IMR-90 (cell line): ENCODE measurements around the gene ARHGAP15. TPM values are rescaled to one million over a fixed set of nuclear protein-coding genes. Genes with fewer than 3 reads are reported as not detected.

Source experiments
- ATAC-seq: fragments of 200-7000 bp; cut with Tn5 transposase; 2 replicates; pipeline ENCODE4 v1.9.1; 2020; ENCODE audit warnings: low read depth, mild to moderate bottlenecking, moderate library complexity
- BruUV-seq: library from RNA; stranded (reverse); fragments of 400-500 nt; replicated peaks from 2 replicates; lab custom pipeline; 2021; lab: Mats Ljungman, UMichigan
- CTCF ChIA-PET: fragments of 300-600 bp; formaldehyde crosslinking; extraction: SDS; loops from one replicate; lab custom pipeline; 2021; ENCODE audit warnings: antibody characterized with exemption; lab: Yijun Ruan, JAX
- POLR2A ChIA-PET: fragments of 300-600 bp; sonication (Branson Sonifier 250); formaldehyde crosslinking; loops from one replicate; lab custom pipeline; 2022; ENCODE audit warnings: antibody characterized with exemption; ENCODE audit not compliant: unreplicated experiment; lab: Charles Lee
- DNase-seq: peaks from one replicate; pipeline ENCODE4 v3.0.0; 2013
- H2AFZ ChIP-seq: replicated peaks from 2 replicates; pipeline ENCODE3; 2013; ENCODE audit warnings: low read length, mild to moderate bottlenecking; ENCODE audit not compliant: poor library complexity
- H2AK5ac ChIP-seq: 2 replicates; pipeline ENCODE4 v1.6.1; 2013; ENCODE audit warnings: low read depth, low read length, inconsistent platforms
- H2AK9ac ChIP-seq: replicated peaks from 2 replicates; pipeline ENCODE3; 2013; ENCODE audit warnings: mild to moderate bottlenecking, low read depth, low read length, moderate library complexity; ENCODE audit not compliant: poor library complexity
- H2BK120ac ChIP-seq: 2 replicates; pipeline ENCODE4 v1.6.1; 2013; ENCODE audit warnings: low read depth, low read length, inconsistent platforms
- H2BK15ac ChIP-seq: 3 replicates; pipeline ENCODE4 v1.6.1; 2013; ENCODE audit warnings: low read depth, low read length, inconsistent platforms
- H2BK20ac ChIP-seq: 2 replicates; pipeline ENCODE4 v1.6.1; 2013; ENCODE audit warnings: low read depth, mild to moderate bottlenecking, inconsistent platforms, low read length, moderate library complexity
- H2BK5ac ChIP-seq: 2 replicates; pipeline ENCODE4 v1.6.1; 2013; ENCODE audit warnings: mild to moderate bottlenecking, low read depth, low read length, inconsistent platforms; ENCODE audit not compliant: poor library complexity, severe bottlenecking
- H3K14ac ChIP-seq: replicated peaks from 2 replicates; pipeline ENCODE4 v1.6.1; 2013; ENCODE audit warnings: low read depth, low read length, inconsistent platforms
- H3K18ac ChIP-seq: 2 replicates; pipeline ENCODE4 v1.6.1; 2013; ENCODE audit warnings: low read depth, low read length, control low read depth
- H3K23ac ChIP-seq: 2 replicates; pipeline ENCODE4 v1.6.1; 2013; ENCODE audit warnings: low read depth, low read length, inconsistent platforms
- H3K27ac ChIP-seq: 2 replicates; pipeline ENCODE4 v1.5.1; 2013; ENCODE audit warnings: mild to moderate bottlenecking, control low read depth, low read length; ENCODE audit not compliant: insufficient read depth
- H3K27me3 ChIP-seq: 2 replicates; pipeline ENCODE4 v1.6.1; 2013; ENCODE audit warnings: low read length; ENCODE audit not compliant: control insufficient read depth, insufficient read depth
- H3K36me3 ChIP-seq: 2 replicates; pipeline ENCODE4 v1.6.1; 2013; ENCODE audit warnings: low read length, mixed read lengths; ENCODE audit not compliant: control insufficient read depth, insufficient read depth
- H3K4ac ChIP-seq: 2 replicates; pipeline ENCODE4 v1.6.1; 2013; ENCODE audit warnings: low read depth, low read length, inconsistent platforms
- H3K4me1 ChIP-seq: 2 replicates; pipeline ENCODE4 v1.6.1; 2013; ENCODE audit warnings: low read length, mixed read lengths; ENCODE audit not compliant: control insufficient read depth, insufficient read depth
- H3K4me2 ChIP-seq: 2 replicates; pipeline ENCODE4 v1.6.1; 2013; ENCODE audit warnings: low read depth, mild to moderate bottlenecking, control low read depth, low read length, moderate library complexity
- H3K4me3 ChIP-seq: 2 replicates; pipeline ENCODE4 v1.5.1; 2013; ENCODE audit warnings: low read depth, mild to moderate bottlenecking, control low read depth, low read length, moderate library complexity; ENCODE audit not compliant: insufficient read depth
- H3K56ac ChIP-seq: 2 replicates; pipeline ENCODE4 v1.6.1; 2013; ENCODE audit warnings: low read length, inconsistent platforms; ENCODE audit not compliant: insufficient read depth; ENCODE audit errors: extremely low read depth
- H3K79me1 ChIP-seq, 2 experiments: 2 replicates each; pipeline ENCODE4 v1.6.1; 2013; ENCODE audit warnings: low read length in 2 of 2, inconsistent platforms in 1 of 2, low read depth in 1 of 2
- H3K9ac ChIP-seq: 2 replicates; pipeline ENCODE4 v1.6.1; 2013; ENCODE audit warnings: low read depth, low read length, control low read depth
- H3K9me1 ChIP-seq: 2 replicates; pipeline ENCODE4 v1.6.1; 2013; ENCODE audit warnings: low read length, inconsistent platforms; ENCODE audit not compliant: insufficient read depth
- H3K9me3 ChIP-seq: 2 replicates; pipeline ENCODE4 v1.6.1; 2013; ENCODE audit warnings: low read length; ENCODE audit not compliant: control insufficient read depth, insufficient read depth
- H4K20me1 ChIP-seq: 2 replicates; pipeline ENCODE4 v1.6.1; 2013; ENCODE audit warnings: low read length, inconsistent platforms; ENCODE audit not compliant: insufficient read depth
- H4K5ac ChIP-seq: 2 replicates; pipeline ENCODE4 v1.6.1; 2013; ENCODE audit warnings: mild to moderate bottlenecking, low read depth, low read length, control low read depth
- H4K8ac ChIP-seq, 2 experiments: 2 replicates each; pipeline ENCODE4 v1.6.1; 2013; ENCODE audit warnings: low read depth in 2 of 2, low read length in 2 of 2, control low read depth in 1 of 2, inconsistent platforms in 1 of 2
- H4K91ac ChIP-seq: 2 replicates; pipeline ENCODE4 v1.6.1; 2013; ENCODE audit warnings: low read depth, low read length, inconsistent platforms; ENCODE audit not compliant: insufficient read depth
- POLR2A ChIP-seq: IDR thresholded peaks from 2 replicates; pipeline ENCODE4 v1.6.1; 2012; ENCODE audit warnings: mild to moderate bottlenecking, low read depth, low read length
- RFX5 ChIP-seq: IDR thresholded peaks from 2 replicates; pipeline ENCODE4 v1.8.0; 2012; ENCODE audit warnings: low read depth, mild to moderate bottlenecking, low read length, moderate library complexity
- SMC3 ChIP-seq: fragments of 150-350 bp; IDR thresholded peaks from 2 replicates; pipeline ENCODE4 v1.6.1; 2016; ENCODE audit warnings: low read depth, mild to moderate bottlenecking, antibody characterized with exemption, low read length, moderate library complexity
- WGBS, 2 experiments: methylation state at CpG; one replicate each; pipeline versions ENCODE4 v1.1.5 to v1.1.7; 2013; ENCODE audit warnings: missing lambda C conversion rate in 2 of 2; ENCODE audit not compliant: insufficient read length in 1 of 2; ENCODE audit errors: extremely low coverage in 2 of 2; 5-methylcytosine and 5-hydroxymethylcytosine counted together
- dilution Hi-C: fragments of 300-500 bp; cut with HindIII; formaldehyde crosslinking; loops from one replicate; pipeline ENCODE4 v1.14.3; 2018; ENCODE audit warnings: low sequenced_read_pairs; ENCODE audit not compliant: unreplicated experiment
- in situ Hi-C: fragments of 300-500 bp; cut with MboI; formaldehyde crosslinking; loops from 3 replicates; pipeline ENCODE4 v1.14.3; 2019; ENCODE audit warnings: low sequenced_read_pairs, inconsistent platforms, mixed read lengths
- intact Hi-C: fragments of 100-400 bp; cut with micrococcal nuclease; formaldehyde crosslinking; loops from 2 replicates; pipeline ENCODE4 v1.10.0; 2022
- polyA plus RNA-seq, 3 experiments: library from polyadenylated mRNA; depleted of rRNA; stranded (reverse); fragments of >200 nt; gene quantifications; 2 replicates each; pipeline ENCODE4 v1.2.3, GENCODE V29; 2012; ENCODE audit warnings: low replicate concordance in 1 of 3
- total RNA-seq: library from RNA; depleted of rRNA; stranded (reverse); fragments of >200 nt; gene quantifications from 2 replicates; pipeline ENCODE4 v1.2.3, GENCODE V29; 2012
- TF ChIP-seq, protein P1 (sequence below): fragments of 150-350 bp; IDR thresholded peaks from 2 replicates; pipeline ENCODE4 v1.6.1; 2017; ENCODE audit warnings: mild to moderate bottlenecking, antibody characterized with exemption, low read length, low read depth
- TF ChIP-seq, protein P2 (sequence below): conservative IDR thresholded peaks from 2 replicates; pipeline ENCODE4 v1.5.1; 2012; ENCODE audit warnings: mild to moderate bottlenecking, low read depth, low read length, improper control_type of control experiment

ARHGAP15 gene
- total and polyA plus RNA-seq, 2 of the 4 experiments (the other 2 are of a cell fraction), result not detected

DNA sequence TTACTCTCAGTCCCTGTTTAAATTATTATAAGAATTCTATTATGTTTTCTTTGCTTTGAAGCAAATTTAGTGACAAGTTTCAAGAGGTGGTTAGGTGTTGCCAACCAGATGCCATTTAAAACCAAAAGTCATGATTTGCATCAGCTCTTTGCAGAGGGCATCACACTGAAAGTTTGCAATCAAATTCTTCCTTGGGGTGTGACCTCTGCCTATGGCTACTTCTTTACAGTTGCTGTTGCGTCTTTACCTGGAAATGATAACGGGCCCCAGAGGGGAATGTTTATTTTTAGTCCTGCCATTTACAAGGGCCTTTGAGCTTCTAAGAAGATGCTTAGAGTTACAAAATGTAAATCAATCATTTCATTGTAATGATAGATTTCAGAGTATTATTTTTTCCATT lies 561.0 kb downstream of the ARHGAP15 start:
- Histone ChIP-seq H3K4me3 (no peak overlapping the region), H3K27me3 (0 out of 2 replicates have a peak, but pooled peaks cover 1% of the 10 kb centered on the region), H2BK120ac (no peak overlapping the region), H3K4ac (no peak overlapping the region), H3K9me3 (no peaks in the 10 kb centered on the region), H3K4me1 (no peaks in the 10 kb centered on the region), H2AFZ (no peak overlapping the region), H3K56ac (no peak overlapping the region), H2AK5ac (no peak overlapping the region), H3K18ac (no peak overlapping the region), H4K5ac (no peak overlapping the region), H3K27ac (no peak overlapping the region), H2BK15ac (no peak overlapping the region), H3K9ac (no peak overlapping the region), H4K91ac (no peak overlapping the region), H3K79me1 (no peaks in the 10 kb centered on the region), H4K20me1 (no peaks in the 10 kb centered on the region), H4K8ac (no peak overlapping the region), H2AK9ac (no peak overlapping the region), H2BK5ac (no peak overlapping the region), H2BK20ac (no peak overlapping the region), H3K23ac (no peak overlapping the region), H3K9me1 (no peaks in the 10 kb centered on the region), H3K14ac (no peak overlapping the region), H3K36me3 (no peaks in the 10 kb centered on the region), H3K4me2 (no peak overlapping the region)
- ATAC-seq (no peak), DNase-seq (no peak)
- intact Hi-C loops, result no loop called here
- TF ChIP-seq, protein P1, sequence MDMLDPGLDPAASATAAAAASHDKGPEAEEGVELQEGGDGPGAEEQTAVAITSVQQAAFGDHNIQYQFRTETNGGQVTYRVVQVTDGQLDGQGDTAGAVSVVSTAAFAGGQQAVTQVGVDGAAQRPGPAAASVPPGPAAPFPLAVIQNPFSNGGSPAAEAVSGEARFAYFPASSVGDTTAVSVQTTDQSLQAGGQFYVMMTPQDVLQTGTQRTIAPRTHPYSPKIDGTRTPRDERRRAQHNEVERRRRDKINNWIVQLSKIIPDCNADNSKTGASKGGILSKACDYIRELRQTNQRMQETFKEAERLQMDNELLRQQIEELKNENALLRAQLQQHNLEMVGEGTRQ, result no peak
- TF ChIP-seq, protein P2, sequence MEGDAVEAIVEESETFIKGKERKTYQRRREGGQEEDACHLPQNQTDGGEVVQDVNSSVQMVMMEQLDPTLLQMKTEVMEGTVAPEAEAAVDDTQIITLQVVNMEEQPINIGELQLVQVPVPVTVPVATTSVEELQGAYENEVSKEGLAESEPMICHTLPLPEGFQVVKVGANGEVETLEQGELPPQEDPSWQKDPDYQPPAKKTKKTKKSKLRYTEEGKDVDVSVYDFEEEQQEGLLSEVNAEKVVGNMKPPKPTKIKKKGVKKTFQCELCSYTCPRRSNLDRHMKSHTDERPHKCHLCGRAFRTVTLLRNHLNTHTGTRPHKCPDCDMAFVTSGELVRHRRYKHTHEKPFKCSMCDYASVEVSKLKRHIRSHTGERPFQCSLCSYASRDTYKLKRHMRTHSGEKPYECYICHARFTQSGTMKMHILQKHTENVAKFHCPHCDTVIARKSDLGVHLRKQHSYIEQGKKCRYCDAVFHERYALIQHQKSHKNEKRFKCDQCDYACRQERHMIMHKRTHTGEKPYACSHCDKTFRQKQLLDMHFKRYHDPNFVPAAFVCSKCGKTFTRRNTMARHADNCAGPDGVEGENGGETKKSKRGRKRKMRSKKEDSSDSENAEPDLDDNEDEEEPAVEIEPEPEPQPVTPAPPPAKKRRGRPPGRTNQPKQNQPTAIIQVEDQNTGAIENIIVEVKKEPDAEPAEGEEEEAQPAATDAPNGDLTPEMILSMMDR, result no peak
- TF ChIP-seq RFX5 (no peak), SMC3 (no peak), POLR2A (no peak)
- CTCF ChIA-PET, result interaction anchor here (0.6 kb wide), 1 partner anchor 72 kb away, joined by 5 read pairs; no protein-coding TSS in a partner anchor
- WGBS, 2 experiments, result no CpG with 5 or more reads among the region's 2 CpGs
- BruUV-seq, result no TSS peak
- dilution Hi-C loops, result no loop called here
- POLR2A ChIA-PET, result no interaction called here
- in situ Hi-C loops, result no loop called here
